NCI-H526 (cell line): Measurements from ENCODE around the gene FNIP2.
"Not testable (repeated sequence)": the region's sequence is repeated elsewhere in the genome, so short reads cannot be mapped to it uniquely, and the experiment has no call there.

Experiments
- DNase-seq, 2 experiments: peaks; one replicate each; lab custom pipeline; 2025; lab: John Stamatoyannopoulos, UW

Gene FNIP2

GRCh38 chr4:158814207-158814606, 45.4 kb downstream of the FNIP2 start:
- DNase-seq = no peak

- DNase-seq = no peak
Measured at GRCh38 chr4:158814636-158815330, 46.0 kb downstream of the FNIP2 start.

DNA sequence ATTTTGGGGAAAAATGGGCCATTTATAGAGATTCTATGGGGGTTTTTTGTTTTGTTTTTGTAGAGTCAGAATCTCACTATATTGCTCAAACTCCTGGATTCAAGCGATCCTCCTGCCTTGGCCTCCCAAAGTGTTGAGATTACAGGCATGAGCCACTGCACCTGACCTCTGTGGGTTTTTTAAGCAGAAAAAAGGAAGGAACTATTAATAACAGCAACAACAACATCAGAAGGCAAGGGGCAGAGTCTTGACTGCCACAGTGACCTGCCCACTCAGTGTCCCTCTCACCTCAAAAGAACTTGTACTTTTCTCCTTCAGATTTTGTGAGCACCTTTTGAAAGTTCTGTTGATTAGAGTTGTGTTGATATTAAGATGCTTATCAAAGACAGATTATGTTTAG, 48.1 kb downstream of the FNIP2 start:
- DNase-seq = no peak

- DNase-seq = no peak
Measured at GRCh38 chr4:158817562-158818296, 48.9 kb downstream of the FNIP2 start.

DNA sequence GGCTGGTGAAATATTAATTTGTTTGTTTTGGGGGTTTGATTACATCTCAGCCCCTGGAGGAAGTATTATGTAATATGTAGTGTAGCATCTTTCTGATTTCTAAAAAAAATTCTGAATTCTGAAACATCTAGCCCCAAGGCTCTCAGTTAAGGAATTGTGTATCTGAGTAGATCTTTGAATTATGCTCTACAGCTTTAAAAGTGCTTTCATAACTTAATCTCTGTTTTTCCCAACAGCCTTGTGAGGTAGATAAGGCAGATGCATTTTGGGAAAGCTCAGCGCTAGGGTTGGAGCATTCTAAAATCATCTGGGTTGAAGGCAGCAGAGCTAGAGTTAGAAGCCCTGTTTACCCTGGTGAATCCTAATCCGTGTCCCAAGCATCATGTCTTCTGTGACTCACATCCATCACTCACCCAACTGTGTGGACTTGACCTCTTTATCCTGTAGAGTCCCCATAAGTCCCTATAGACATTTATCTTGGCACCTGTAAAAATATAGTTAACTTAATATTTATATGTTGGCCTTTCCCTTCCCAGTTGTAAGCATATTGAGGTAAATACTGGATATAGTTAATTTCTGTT, 49.8 kb downstream of the FNIP2 start:
- DNase-seq = no peak

DNA sequence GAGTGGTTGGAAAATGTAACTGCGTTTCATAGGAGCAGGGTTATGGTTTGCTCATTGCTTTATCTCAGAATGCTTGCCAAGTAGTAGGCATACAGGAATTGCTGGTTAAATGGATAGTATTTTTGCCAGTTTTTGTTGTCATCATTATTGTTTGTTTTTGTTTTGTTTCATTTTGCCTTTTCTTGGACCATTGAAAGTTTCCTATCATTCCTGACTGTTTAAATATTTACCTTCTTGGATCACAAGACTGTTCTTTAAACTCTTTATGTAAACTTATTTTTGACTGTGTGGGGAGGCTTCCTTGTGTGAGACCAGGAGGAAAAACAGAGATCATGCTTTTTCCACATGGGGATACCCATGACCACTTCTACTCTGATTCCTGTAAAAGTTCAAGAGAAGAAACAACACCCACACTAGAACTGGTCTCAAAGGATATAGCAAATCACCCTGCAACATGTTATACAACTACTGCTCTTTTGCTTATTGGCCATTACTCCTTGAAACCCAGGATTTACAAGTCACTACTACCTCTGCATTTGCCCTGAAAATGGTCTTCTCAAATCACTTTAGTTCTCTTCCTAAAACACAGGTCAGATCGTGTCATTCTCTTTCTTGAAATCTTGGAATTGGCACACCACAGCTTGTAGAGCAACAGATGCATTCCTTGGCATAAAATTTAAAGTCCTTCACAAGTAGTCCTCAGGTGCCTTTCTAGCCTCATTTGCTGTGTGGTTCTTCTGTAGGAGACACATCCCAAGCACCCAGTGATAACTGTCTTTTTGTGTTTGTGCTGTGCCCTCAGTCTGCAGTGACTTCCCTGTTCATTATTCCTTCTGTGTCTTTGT, 51.3 kb downstream of the FNIP2 start:
- no peak for DNase-seq

DNA sequence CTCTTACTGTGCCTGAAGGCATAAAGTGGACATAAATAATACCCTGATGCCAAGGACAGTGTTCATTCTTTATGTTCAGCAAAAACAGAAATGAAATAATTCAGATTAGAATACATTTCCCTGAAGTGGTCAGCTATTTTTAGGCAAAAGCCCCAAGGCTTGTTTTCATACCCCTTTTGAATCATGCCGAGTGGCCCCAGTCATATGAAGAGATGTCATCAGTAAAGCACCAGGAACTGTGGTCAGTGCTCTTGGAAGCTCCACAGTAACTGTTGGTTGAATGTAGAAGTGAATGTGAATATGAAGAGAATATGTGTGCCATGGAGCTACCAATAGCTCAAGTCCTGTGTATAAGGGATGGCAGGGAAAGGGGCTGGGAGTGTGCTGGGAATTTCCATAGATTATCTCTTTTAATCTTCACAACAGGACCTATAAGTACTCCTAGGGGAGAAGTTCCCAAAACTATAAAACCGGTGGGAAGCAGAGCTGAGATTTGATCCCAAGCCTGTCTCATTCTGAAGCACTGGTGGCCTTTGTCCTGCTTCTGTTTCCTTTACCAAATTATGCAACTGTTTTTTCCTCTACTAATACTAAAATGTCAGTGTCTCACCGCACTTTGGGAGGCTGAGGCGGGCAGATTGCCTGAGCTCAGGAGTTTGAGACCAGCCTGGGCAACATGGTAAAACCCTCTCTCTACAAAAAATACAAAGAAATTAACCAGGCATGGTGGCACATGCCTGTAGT, 52.6 kb downstream of the FNIP2 start:
- no peak for DNase-seq

DNA sequence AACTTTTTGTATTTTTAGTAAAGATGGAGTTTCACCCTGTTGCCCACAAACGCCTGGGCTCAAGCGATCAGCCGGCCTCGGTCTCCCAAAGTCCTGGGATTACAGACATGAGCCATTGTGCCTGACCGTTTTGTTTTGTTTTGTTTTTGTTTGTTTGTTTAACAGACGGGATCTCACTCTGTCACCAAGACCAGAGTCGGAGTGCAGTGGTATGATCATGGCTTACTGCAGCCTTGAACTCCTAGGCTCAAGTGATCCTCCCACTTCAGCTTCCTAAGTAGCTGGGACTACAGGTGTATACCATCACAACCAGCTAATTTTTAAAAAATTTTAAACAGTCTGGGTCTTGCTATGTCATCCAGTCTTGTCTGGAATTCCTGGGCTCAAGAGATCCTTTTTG, 53.5 kb downstream of the FNIP2 start:
- DNase-seq = no peak

DNA sequence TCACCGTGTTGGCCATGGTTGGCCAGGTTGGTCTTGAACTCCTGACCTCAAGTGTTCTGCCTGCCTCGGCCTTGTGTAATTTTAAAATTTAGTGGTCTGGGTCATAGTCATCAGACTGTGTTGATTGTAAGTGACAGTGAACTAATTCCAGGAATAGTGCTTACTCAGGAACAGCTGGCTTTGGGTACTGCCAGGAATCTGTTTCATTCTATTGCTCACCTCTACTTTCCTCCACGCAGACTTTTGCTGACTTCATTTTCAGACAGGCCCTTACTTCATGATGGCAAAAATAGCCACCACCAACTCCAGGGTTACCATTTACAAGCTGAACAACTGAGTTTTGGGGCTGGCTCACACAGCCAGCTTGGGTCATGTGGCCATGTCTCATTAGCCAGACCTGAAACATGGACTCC, 54.6 kb downstream of the FNIP2 start:
- no peak for DNase-seq

GRCh38 chr4:158824425-158825274, 55.8 kb downstream of the FNIP2 start:
- DNase-seq = no peak

GRCh38 chr4:158825433-158826036, 56.7 kb downstream of the FNIP2 start:
- no peak for DNase-seq

GRCh38 chr4:158826057-158826456, 57.2 kb downstream of the FNIP2 start:
- DNase-seq = no peak

GRCh38 chr4:158826882-158827281, 58.1 kb downstream of the FNIP2 start:
- DNase-seq = peak in 1 of 2 experiments; percentile 2

- no peak for DNase-seq
Measured at GRCh38 chr4:158827543-158827981, 58.7 kb downstream of the FNIP2 start.

- not testable (repeated sequence) for DNase-seq
Measured at GRCh38 chr4:158828151-158828550, 59.3 kb downstream of the FNIP2 start.

- no peak for DNase-seq
Measured at GRCh38 chr4:158829254-158829653, 60.4 kb downstream of the FNIP2 start.

GRCh38 chr4:158833602-158834001, 64.8 kb downstream of the FNIP2 start:
- DNase-seq = no peak

- DNase-seq = no peak
Measured at GRCh38 chr4:158835226-158836001, 66.6 kb downstream of the FNIP2 start.

- DNase-seq = no peak
Measured at GRCh38 chr4:158836002-158836369, 67.2 kb downstream of the FNIP2 start.
